ENCODE results near the gene SPOCK1.

The SPOCK1 gene

GRCh38 chr5:137453483-137454080, 45.5 kb downstream of the SPOCK1 start:
- no peak overlapping the region for H3K4me3 ChIP-seq (ENCODE audit: low read length)
- DNase-seq (ENCODE audit: low read depth, low spot score): peak; percentile 67

GRCh38 chr5:137450759-137451158, 48.4 kb downstream of the SPOCK1 start:
- DNase-seq (ENCODE audit: low read depth, low spot score): no peak
- H3K4me3 ChIP-seq (ENCODE audit: low read length): no peak overlapping the region

- no peak for DNase-seq (ENCODE audit: low read depth, low spot score)
- H3K4me3 ChIP-seq (ENCODE audit: low read length): no peak overlapping the region
Observed at GRCh38 chr5:137448868-137449267, 50.3 kb downstream of the SPOCK1 start.

GRCh38 chr5:137446615-137447014, 52.5 kb downstream of the SPOCK1 start:
- no peak for DNase-seq (ENCODE audit: low read depth, low spot score)
- no peak overlapping the region for H3K4me3 ChIP-seq (ENCODE audit: low read length)

- DNase-seq (ENCODE audit: low read depth, low spot score): no peak
Observed at GRCh38 chr5:137446151-137446550, 53.0 kb downstream of the SPOCK1 start.

GRCh38 chr5:137442660-137443059, 56.5 kb downstream of the SPOCK1 start:
- DNase-seq (ENCODE audit: low read depth, low spot score): no peak
- H3K4me3 ChIP-seq (ENCODE audit: low read length): no peak overlapping the region

More at GRCh38 chr5:137446151-137446550, 53.0 kb downstream of the SPOCK1 start:
- no peak overlapping the region for H3K4me3 ChIP-seq (ENCODE audit: low read length)

GRCh38 chr5:137441476-137441875, 57.6 kb downstream of the SPOCK1 start:
- no peak for DNase-seq (ENCODE audit: low read depth, low spot score)
- H3K4me3 ChIP-seq (ENCODE audit: low read length): no peak overlapping the region

GRCh38 chr5:137440795-137441194, 58.3 kb downstream of the SPOCK1 start:
- no peak overlapping the region for H3K4me3 ChIP-seq (ENCODE audit: low read length)
- no peak for DNase-seq (ENCODE audit: low read depth, low spot score)

GRCh38 chr5:137439645-137440044, 59.5 kb downstream of the SPOCK1 start:
- no peak overlapping the region for H3K4me3 ChIP-seq (ENCODE audit: low read length)
- DNase-seq (ENCODE audit: low read depth, low spot score): peak; percentile 18

- no peak for DNase-seq (ENCODE audit: low read depth, low spot score)
- H3K4me3 ChIP-seq (ENCODE audit: low read length): no peak overlapping the region
Observed at GRCh38 chr5:137438932-137439331, 60.2 kb downstream of the SPOCK1 start.

GRCh38 chr5:137437774-137438173, 61.4 kb downstream of the SPOCK1 start:
- DNase-seq (ENCODE audit: low read depth, low spot score): no peak
- H3K4me3 ChIP-seq (ENCODE audit: low read length): no peak overlapping the region

GRCh38 chr5:137433539-137433938, 65.6 kb downstream of the SPOCK1 start:
- DNase-seq (ENCODE audit: low read depth, low spot score): no peak
- no peak overlapping the region for H3K4me3 ChIP-seq (ENCODE audit: low read length)

- H3K4me3 ChIP-seq (ENCODE audit: low read length): no peak overlapping the region
- no peak for DNase-seq (ENCODE audit: low read depth, low spot score)
Observed at GRCh38 chr5:137432376-137432775, 66.8 kb downstream of the SPOCK1 start.

- no peak overlapping the region for H3K4me3 ChIP-seq (ENCODE audit: low read length)
- DNase-seq (ENCODE audit: low read depth, low spot score): no peak
Observed at GRCh38 chr5:137431051-137431450, 68.1 kb downstream of the SPOCK1 start.

GRCh38 chr5:137415231-137415681, 83.9 kb downstream of the SPOCK1 start:
- H3K4me3 ChIP-seq (ENCODE audit: low read length): no peak overlapping the region
- no peak for DNase-seq (ENCODE audit: low read depth, low spot score)

GRCh38 chr5:137414112-137414755, 84.9 kb downstream of the SPOCK1 start:
- DNase-seq (ENCODE audit: low read depth, low spot score): no peak
- H3K4me3 ChIP-seq (ENCODE audit: low read length): no peak overlapping the region

GRCh38 chr5:137412136-137412535, 87.0 kb downstream of the SPOCK1 start:
- H3K4me3 ChIP-seq (ENCODE audit: low read length): no peak overlapping the region
- no peak for DNase-seq (ENCODE audit: low read depth, low spot score)

GRCh38 chr5:137410234-137411010, 88.7 kb downstream of the SPOCK1 start:
- DNase-seq (ENCODE audit: low read depth, low spot score): no peak
- no peak overlapping the region for H3K4me3 ChIP-seq (ENCODE audit: low read length)

- no peak overlapping the region for H3K4me3 ChIP-seq (ENCODE audit: low read length)
- DNase-seq (ENCODE audit: low read depth, low spot score): no peak
Observed at GRCh38 chr5:137409736-137410135, 89.4 kb downstream of the SPOCK1 start.

GRCh38 chr5:137407090-137407489, 92.0 kb downstream of the SPOCK1 start:
- no peak overlapping the region for H3K4me3 ChIP-seq (ENCODE audit: low read length)
- no peak for DNase-seq (ENCODE audit: low read depth, low spot score)
